Progenitor cell of endocrine pancreas (in vitro differentiated cells): ENCODE measurements around the gene GRAMD1A. TPM values are rescaled to one million over a fixed set of nuclear protein-coding genes. Genes with fewer than 3 reads are reported as not detected.

Experiments
- DNase-seq: peaks from one replicate; pipeline ENCODE4 v3.0.0; 2021; ENCODE audit warnings: low spot score; ENCODE audit not compliant: unreplicated experiment
- H3K27ac Mint-ChIP-seq: 2 replicates; pipeline ENCODE4 v1.8.0; 2021; ENCODE audit warnings: mild to moderate bottlenecking, moderate library complexity, mixed read lengths
- H3K27me3 Mint-ChIP-seq: 2 replicates; pipeline ENCODE4 v1.8.0; 2021; ENCODE audit warnings: mixed read lengths
- H3K36me3 Mint-ChIP-seq: 2 replicates; pipeline ENCODE4 v1.8.0; 2022; ENCODE audit warnings: mixed read lengths; ENCODE audit not compliant: insufficient read depth
- H3K4me1 Mint-ChIP-seq: 2 replicates; pipeline ENCODE4 v1.8.0; 2021; ENCODE audit warnings: low read depth, mixed read lengths
- H3K4me3 Mint-ChIP-seq: 2 replicates; pipeline ENCODE4 v1.8.0; 2021; ENCODE audit warnings: low read depth, mild to moderate bottlenecking, moderate library complexity, mixed read lengths
- H3K9me3 Mint-ChIP-seq: 2 replicates; pipeline ENCODE4 v1.8.0; 2021; ENCODE audit warnings: low read depth, mixed read lengths
- total RNA-seq: library from RNA; stranded (reverse); gene quantifications from 2 replicates; pipeline ENCODE4 v1.2.1, GENCODE V29; 2021
- TF ChIP-seq, protein P1 (sequence below): fragments of 200-600 bp; sonication (generic); IDR thresholded peaks from one replicate; pipeline ENCODE4 v1.5.0; 2021; ENCODE audit warnings: antibody characterized with exemption, mild to moderate bottlenecking; ENCODE audit not compliant: unreplicated experiment

The GRAMD1A gene
- total RNA-seq, 1 donor from 2014 or later = 111 TPM

DNA sequence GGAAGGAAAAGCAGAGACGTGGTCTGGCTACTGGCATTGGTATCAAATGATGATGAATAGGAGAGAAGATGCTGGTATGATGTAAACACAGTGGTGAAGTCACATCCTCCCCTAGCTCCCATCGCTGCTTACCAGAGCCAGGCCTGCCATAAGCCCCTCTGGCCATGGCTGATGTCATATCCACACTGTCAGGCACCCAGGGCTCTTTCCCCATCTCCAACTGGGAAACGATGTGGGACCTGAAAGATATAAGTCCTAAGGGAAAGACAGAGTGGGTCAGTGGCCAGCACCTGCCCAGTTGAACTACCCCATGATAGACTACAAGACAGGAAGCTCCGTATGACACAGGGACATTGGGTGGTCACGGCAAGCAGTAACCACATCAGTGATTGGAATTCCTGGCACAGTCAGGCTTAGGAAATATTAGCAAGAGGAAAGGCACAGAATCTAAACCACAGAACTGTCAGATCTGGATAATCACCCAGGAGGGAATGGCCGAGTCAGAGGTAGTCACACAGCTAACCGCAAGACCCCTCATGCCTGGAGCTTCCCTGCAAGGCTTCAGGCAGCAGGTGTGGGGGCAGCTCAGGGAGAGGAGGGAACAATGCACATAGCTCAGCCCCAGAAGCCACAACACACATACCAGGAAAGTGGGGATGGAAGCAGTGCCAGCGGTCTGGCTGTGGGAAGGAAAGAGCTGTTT lies 39.9 kb upstream of the GRAMD1A start:
- Mint-ChIP-seq H3K4me3 (peak overlapping the region; percentile 26), H3K27ac (peak overlapping the region; percentile 23), H3K36me3 (peaks cover 73% of the 10 kb centered on the region), H3K9me3 (peaks cover 48% of the 10 kb centered on the region), H3K4me1 (peaks cover 16% of the 10 kb centered on the region), H3K27me3 (no peaks in the 10 kb centered on the region)
- TF ChIP-seq, protein P1, sequence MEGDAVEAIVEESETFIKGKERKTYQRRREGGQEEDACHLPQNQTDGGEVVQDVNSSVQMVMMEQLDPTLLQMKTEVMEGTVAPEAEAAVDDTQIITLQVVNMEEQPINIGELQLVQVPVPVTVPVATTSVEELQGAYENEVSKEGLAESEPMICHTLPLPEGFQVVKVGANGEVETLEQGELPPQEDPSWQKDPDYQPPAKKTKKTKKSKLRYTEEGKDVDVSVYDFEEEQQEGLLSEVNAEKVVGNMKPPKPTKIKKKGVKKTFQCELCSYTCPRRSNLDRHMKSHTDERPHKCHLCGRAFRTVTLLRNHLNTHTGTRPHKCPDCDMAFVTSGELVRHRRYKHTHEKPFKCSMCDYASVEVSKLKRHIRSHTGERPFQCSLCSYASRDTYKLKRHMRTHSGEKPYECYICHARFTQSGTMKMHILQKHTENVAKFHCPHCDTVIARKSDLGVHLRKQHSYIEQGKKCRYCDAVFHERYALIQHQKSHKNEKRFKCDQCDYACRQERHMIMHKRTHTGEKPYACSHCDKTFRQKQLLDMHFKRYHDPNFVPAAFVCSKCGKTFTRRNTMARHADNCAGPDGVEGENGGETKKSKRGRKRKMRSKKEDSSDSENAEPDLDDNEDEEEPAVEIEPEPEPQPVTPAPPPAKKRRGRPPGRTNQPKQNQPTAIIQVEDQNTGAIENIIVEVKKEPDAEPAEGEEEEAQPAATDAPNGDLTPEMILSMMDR = no peak
- no peak for DNase-seq

DNA sequence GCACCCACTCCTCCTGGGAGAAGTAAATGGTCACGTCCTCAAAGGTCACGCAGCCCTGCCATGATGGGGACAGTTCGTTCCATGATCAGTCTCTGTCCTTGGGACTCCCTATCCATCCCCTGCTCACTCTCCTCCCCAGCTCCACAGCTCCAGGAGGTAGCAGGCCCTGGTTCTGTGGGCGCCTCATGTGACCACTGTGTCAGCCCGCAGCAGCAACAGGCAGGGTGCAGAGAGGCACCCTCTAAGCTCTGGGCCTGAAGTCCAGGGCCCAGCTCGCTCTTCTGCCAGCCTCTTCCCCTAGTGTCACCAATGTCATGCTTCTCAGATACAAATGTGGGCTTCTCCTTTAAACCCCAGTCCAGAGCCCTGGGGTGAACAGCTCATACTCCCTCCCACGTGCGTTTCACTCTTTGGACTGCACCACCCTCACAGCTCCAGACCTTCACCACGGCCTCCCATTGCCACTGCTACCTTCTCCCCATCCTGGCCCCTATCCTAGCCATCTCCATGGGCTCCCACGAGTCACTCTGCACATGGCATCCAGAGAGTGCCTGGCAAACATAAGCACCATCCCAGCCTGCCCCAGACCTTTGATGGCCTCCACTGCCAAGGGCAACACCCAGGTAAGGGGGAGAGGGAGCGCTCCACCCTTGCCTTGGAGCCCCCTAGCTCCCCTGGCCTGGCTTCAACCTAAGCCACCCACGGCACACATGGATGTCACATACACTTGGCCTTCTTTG lies 39.0 kb upstream of the GRAMD1A start:
- peaks cover 48% of the 10 kb centered on the region for H3K9me3 Mint-ChIP-seq
- H3K27me3 Mint-ChIP-seq = no peaks in the 10 kb centered on the region
- peaks cover 16% of the 10 kb centered on the region for H3K4me1 Mint-ChIP-seq
- DNase-seq = no peak
- H3K4me3 Mint-ChIP-seq = peak overlapping the region; percentile 88
- no peak overlapping the region for H3K27ac Mint-ChIP-seq
- TF ChIP-seq, protein P1 = no peak
- peaks cover 69% of the 10 kb centered on the region for H3K36me3 Mint-ChIP-seq

DNA sequence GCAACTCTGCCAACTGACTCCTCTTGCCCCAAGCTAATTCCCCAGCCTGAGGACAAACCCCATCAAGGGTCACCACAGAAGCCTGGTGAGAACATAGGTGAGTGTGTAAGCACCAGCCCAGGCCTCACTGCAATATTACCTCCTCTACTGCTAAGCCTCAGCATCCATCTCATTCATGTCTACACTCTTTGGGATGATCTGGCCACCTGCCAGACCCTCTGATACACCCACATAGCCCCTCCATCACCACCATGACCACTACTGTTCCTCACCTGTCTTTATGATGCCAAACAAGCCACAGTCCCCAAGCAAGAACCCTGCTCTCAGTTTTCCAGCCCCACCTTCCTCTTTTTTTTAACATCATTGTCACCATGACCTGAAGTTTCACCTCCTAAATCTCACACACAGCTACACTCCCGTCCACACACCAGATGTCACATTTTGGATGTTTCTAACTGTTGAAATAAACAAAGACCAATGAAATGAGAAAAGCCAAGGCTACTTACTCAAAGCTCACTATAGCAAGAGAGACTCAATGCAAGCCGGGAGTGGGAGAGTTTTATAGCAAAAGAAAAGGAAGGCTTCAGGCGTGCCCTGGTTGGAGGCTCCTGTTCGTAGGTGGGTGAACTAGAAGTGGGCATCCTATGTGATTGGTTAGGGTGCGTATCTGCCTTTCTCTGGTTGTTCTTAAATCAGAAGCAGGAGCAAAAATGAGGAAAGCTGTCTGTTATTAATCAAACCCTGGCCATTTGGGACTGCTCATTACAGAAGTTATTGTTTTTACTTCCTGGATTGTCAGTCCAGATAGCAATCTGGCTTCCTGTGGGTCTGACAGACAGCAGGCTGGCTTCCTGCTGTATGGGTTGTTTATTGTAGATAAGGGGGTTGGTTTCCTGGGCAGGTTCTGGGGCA lies 38.1 kb upstream of the GRAMD1A start:
- H3K36me3 Mint-ChIP-seq = peaks cover 59% of the 10 kb centered on the region
- TF ChIP-seq, protein P1 = no peak
- DNase-seq = no peak
- H3K4me3 Mint-ChIP-seq = peak overlapping the region; percentile 88
- H3K9me3 Mint-ChIP-seq = peaks cover 41% of the 10 kb centered on the region
- no peaks in the 10 kb centered on the region for H3K27me3 Mint-ChIP-seq
- H3K4me1 Mint-ChIP-seq = peaks cover 16% of the 10 kb centered on the region
- H3K27ac Mint-ChIP-seq = no peak overlapping the region

DNA sequence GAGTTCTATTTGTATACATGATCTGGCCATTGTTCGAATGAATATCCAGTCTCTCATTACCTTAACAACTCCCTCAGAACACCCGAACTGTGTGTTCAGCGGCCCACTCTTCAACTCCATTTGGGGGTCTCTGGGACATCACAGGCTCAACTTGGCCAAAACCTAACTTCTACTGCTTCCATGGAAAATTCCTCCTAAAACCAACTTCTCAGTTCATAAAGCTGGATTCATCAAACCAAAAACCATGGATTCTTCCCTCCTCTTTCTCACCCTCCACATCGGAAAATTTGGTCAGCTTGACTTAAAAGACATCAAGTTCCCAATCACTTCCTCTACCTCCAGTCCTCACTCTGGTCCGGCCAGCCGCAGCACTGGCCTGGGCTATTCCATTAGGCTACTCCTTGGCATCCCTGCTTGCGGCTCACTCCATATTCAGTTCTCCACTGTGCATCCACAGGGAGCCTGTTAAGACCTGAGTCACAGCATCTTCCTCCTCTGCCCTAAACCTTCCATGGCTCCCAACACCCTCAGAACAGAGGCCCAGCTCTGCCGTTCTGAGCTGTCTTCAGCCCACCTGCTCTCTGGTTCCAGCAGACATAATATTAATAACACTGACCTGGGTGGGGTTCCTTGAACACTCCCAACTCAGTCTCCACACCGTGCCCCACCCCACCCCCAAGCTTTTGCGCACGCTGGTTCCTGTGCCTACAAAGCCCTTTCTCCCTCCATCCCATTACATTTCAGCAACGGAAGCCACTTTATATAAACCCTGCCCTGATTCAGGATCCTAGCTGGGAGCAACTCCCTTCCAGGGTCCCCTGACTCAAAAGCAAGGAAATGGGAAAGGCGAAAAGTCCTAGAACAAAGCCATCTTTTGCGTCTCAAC lies 37.2 kb upstream of the GRAMD1A start:
- Mint-ChIP-seq H3K27me3 (no peaks in the 10 kb centered on the region), H3K4me3 (peak overlapping the region; percentile 88), H3K9me3 (peaks cover 37% of the 10 kb centered on the region), H3K4me1 (peaks cover 16% of the 10 kb centered on the region), H3K36me3 (peaks cover 50% of the 10 kb centered on the region), H3K27ac (peak overlapping the region; percentile 77)
- no peak for DNase-seq
- TF ChIP-seq, protein P1 = no peak
